Measurements from ENCODE around the gene CEACAM8. TPM values are rescaled to one million over a fixed set of nuclear protein-coding genes. Genes with fewer than 3 reads are reported as not detected.
"Not testable (repeated sequence)": the region's sequence is repeated elsewhere in the genome, so short reads cannot be mapped to it uniquely, and the experiment has no call there.

CEACAM8 gene
- polyA plus RNA-seq, 4 donors: 0.04 TPM; not detected in 3

- Histone ChIP-seq H3K4me1 (ENCODE audit: control insufficient read depth in 3 of 3, insufficient read depth in 2 of 3, low read depth in 1 of 3, low read length in 2 of 3) (no peaks in the 10 kb centered on the region), H3K9me3 (ENCODE audit: control insufficient read depth in 2 of 2, insufficient read depth in 1 of 2, low read depth in 1 of 2, low read length in 1 of 2) (peaks cover 0 to 10% of the 10 kb centered on the region in 2 donors), H3K36me3 (ENCODE audit: control insufficient read depth in 3 of 3, insufficient read depth in 2 of 3, low read depth in 1 of 3, low read length in 3 of 3) (no peaks in the 10 kb centered on the region), H3K27me3 (ENCODE audit: control insufficient read depth in 3 of 3, insufficient read depth in 3 of 3, low read length in 3 of 3) (peaks cover 0 to 2% (median 0%) of the 10 kb centered on the region in 3 donors), H3K4me3 (ENCODE audit: low read depth in 1 of 3, low read length in 3 of 3) (no peak overlapping the region), H3K27ac (ENCODE audit: low read depth in 1 of 3, low read length in 2 of 3) (no peak overlapping the region)
- DNase-seq: no peak
- FAIRE-seq: no peak
- 63 to 71% (median 65%) methylated on average over 8 of the region's 8 CpGs for WGBS, 3 donors
Measured at GRCh38 chr19:42553292-42554045, 41.3 kb downstream of the CEACAM8 start.

DNA sequence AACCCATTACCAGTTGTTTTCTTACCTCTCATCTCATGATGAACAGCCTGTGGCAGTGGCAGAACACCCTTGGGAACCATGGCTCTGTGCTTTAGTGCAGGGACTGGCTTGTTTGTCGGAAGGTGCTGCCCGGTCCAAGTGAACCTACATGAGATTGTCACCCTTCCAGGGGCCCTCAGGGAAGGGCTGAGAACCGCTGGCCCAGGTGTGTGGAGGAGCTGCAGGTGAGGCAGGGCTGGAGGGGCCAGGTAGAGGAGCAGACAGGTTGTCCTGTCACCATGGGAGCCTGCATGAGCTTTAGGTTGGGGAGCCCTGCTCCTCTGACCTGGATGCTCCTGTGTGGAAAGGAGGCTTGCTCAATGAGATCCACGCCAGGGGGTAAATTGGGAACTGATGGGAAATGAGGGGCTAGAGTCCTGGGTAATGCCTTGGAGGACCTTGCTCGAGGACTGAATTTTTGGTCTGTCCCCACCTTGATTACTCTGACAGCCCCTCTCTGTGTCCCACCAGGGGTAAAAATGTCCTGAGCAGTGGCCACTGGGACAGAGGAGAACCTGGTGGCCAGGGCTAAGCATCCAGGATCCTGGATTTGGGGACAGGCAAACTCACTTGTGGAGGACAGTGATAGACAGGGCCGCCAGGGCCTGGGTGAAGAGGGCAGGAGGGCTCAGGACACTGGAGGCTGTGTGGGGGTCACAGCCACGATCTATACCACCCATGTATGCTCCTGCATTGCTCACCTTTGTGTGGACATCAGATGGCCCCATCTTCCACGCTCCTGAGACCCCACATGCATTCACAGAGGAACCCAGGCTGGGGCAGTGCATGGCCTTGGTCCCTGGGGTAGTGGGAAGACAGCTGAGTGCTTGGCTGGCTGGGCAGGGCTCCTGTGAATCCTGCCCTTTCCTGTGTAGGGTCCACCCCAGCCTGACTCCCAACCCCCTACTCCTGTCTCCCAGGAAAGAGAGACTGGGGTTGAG lies 42.3 kb downstream of the CEACAM8 start:
- H3K4me3 ChIP-seq (ENCODE audit: low read depth in 1 of 3, low read length in 3 of 3): no peak overlapping the region
- no peak overlapping the region for H3K27ac ChIP-seq (ENCODE audit: low read depth in 1 of 3, low read length in 2 of 3)
- no peaks in the 10 kb centered on the region for H3K36me3 ChIP-seq (ENCODE audit: control insufficient read depth in 3 of 3, insufficient read depth in 2 of 3, low read depth in 1 of 3, low read length in 3 of 3)
- peaks cover 0 to 2% (median 0%) of the 10 kb centered on the region in 3 donors for H3K27me3 ChIP-seq (ENCODE audit: control insufficient read depth in 3 of 3, insufficient read depth in 3 of 3, low read length in 3 of 3)
- peaks cover 0 to 10% of the 10 kb centered on the region in 2 donors for H3K9me3 ChIP-seq (ENCODE audit: control insufficient read depth in 2 of 2, insufficient read depth in 1 of 2, low read depth in 1 of 2, low read length in 1 of 2)
- WGBS, 3 donors: 65 to 79% (median 69%) methylated on average over 8 of the region's 8 CpGs
- no peaks in the 10 kb centered on the region for H3K4me1 ChIP-seq (ENCODE audit: control insufficient read depth in 3 of 3, insufficient read depth in 2 of 3, low read depth in 1 of 3, low read length in 2 of 3)
- FAIRE-seq (no peak), DNase-seq (no peak)

DNA sequence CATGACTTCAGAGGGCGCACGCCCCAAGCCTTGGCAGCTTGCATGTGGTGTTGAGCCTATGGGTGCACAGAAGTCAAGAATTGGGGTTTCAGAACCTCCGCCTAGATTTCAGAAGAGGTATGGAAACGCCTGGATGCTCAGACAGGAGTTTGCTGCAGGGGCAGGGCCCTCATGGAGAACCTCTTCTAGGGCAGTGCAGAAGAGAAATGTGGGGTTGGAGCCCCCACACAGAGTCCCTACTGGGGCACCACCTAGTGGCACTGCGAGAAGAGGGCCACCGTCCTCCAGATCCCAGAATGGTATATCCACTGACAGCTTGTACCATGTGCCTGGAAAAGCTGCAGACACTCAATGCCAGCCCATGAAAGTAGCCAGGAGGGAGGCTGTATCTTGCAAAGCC lies 44.2 kb downstream of the CEACAM8 start:
- not testable (repeated sequence) for H3K9me3 ChIP-seq (ENCODE audit: control insufficient read depth in 2 of 2, insufficient read depth in 1 of 2, low read depth in 1 of 2, low read length in 1 of 2); DNase-seq; H3K4me1 ChIP-seq (ENCODE audit: control insufficient read depth in 3 of 3, insufficient read depth in 2 of 3, low read depth in 1 of 3, low read length in 2 of 3); FAIRE-seq; H3K4me3 ChIP-seq (ENCODE audit: low read depth in 1 of 3, low read length in 3 of 3); H3K27me3 ChIP-seq (ENCODE audit: control insufficient read depth in 3 of 3, insufficient read depth in 3 of 3, low read length in 3 of 3); H3K36me3 ChIP-seq (ENCODE audit: control insufficient read depth in 3 of 3, insufficient read depth in 2 of 3, low read depth in 1 of 3, low read length in 3 of 3); H3K27ac ChIP-seq (ENCODE audit: low read depth in 1 of 3, low read length in 2 of 3)
- WGBS, 3 donors: 88 to 95% (median 94%) methylated on average over 6 of the region's 6 CpGs

DNA sequence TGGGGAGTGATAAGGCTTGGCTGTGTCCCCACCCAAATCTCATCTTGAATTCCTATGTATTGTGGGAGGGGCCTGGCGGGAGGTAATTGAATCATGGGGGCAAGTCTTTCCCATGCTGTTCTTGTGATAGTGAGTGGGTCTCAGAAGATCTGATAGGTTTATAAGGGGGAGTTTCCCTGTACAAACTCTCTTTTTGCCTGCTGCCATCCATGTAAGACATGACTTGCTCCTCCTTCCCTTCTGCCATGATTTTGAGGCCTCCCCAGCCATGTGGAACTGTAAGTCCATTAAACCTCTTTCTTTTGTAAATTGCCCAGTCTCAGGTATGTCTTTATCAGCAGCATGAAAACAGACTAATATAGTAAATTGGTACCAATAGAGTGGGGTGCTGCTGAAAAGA lies 45.7 kb downstream of the CEACAM8 start:
- not testable (repeated sequence) for H3K27ac ChIP-seq (ENCODE audit: low read depth in 1 of 3, low read length in 2 of 3); DNase-seq; H3K36me3 ChIP-seq (ENCODE audit: control insufficient read depth in 3 of 3, insufficient read depth in 2 of 3, low read depth in 1 of 3, low read length in 3 of 3); H3K4me3 ChIP-seq (ENCODE audit: low read depth in 1 of 3, low read length in 3 of 3); H3K4me1 ChIP-seq (ENCODE audit: control insufficient read depth in 3 of 3, insufficient read depth in 2 of 3, low read depth in 1 of 3, low read length in 2 of 3); H3K9me3 ChIP-seq (ENCODE audit: control insufficient read depth in 2 of 2, insufficient read depth in 1 of 2, low read depth in 1 of 2, low read length in 1 of 2); H3K27me3 ChIP-seq (ENCODE audit: control insufficient read depth in 3 of 3, insufficient read depth in 3 of 3, low read length in 3 of 3); FAIRE-seq
- WGBS, 3 donors: 55 to 92% (median 88%) methylated on average over 1 of the region's 1 CpG

DNA sequence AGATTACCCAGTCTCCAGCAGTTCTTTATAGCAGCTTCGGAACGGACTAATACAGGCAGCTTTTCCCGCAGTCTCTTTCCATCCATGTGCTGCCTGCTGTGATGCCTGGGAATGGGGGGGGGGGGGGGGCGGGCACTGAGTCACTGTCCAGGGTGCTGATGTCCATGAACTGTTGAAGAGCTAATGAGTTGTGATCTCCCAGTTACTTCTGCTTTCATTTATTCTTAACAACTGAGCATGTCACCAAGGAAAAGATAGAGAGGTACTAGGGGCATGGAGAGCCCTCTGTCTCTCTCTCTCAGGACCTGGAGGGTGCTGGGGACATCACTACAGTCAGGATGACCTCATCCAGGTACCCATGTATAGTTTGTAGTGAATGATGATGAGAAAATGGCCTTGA lies 46.2 kb downstream of the CEACAM8 start:
- no peak overlapping the region for H3K4me3 ChIP-seq (ENCODE audit: low read depth in 1 of 3, low read length in 3 of 3)
- peaks cover 0 to 10% of the 10 kb centered on the region in 2 donors for H3K9me3 ChIP-seq (ENCODE audit: control insufficient read depth in 2 of 2, insufficient read depth in 1 of 2, low read depth in 1 of 2, low read length in 1 of 2)
- no peak overlapping the region for H3K27ac ChIP-seq (ENCODE audit: low read depth in 1 of 3, low read length in 2 of 3)
- DNase-seq: no peak
- H3K27me3 ChIP-seq (ENCODE audit: control insufficient read depth in 3 of 3, insufficient read depth in 3 of 3, low read length in 3 of 3): peaks cover 0 to 3% (median 0%) of the 10 kb centered on the region in 3 donors
- FAIRE-seq: no peak
- H3K4me1 ChIP-seq (ENCODE audit: control insufficient read depth in 3 of 3, insufficient read depth in 2 of 3, low read depth in 1 of 3, low read length in 2 of 3): no peaks in the 10 kb centered on the region
- WGBS, 3 donors: 58 to 62% (median 60%) methylated on average over 4 of the region's 4 CpGs
- no peaks in the 10 kb centered on the region for H3K36me3 ChIP-seq (ENCODE audit: control insufficient read depth in 3 of 3, insufficient read depth in 2 of 3, low read depth in 1 of 3, low read length in 3 of 3)

DNA sequence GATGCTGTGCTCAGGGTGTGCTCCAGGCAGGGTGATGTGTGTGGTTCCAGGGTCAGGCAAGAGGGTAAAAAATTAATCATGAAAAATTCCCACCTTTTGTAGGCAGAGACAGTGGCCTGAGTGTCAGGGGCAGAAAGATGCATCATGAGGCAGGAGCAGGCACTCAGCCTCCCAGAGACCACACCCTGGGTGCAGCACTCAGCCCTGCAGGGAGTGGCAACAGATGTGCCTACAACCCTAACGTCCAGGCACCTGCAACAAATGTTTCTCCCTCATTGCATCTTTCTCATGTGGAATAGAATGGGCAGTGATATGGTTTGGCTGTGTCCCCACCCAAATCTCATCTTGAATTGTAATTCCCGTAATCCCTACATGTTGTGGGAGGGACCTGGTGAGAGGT lies 46.8 kb downstream of the CEACAM8 start:
- Histone ChIP-seq H3K27ac (ENCODE audit: low read depth in 1 of 3, low read length in 2 of 3) (no peak overlapping the region), H3K36me3 (ENCODE audit: control insufficient read depth in 3 of 3, insufficient read depth in 2 of 3, low read depth in 1 of 3, low read length in 3 of 3) (no peaks in the 10 kb centered on the region), H3K9me3 (ENCODE audit: control insufficient read depth in 2 of 2, insufficient read depth in 1 of 2, low read depth in 1 of 2, low read length in 1 of 2) (peaks cover 0 to 10% of the 10 kb centered on the region in 2 donors), H3K27me3 (ENCODE audit: control insufficient read depth in 3 of 3, insufficient read depth in 3 of 3, low read length in 3 of 3) (peaks cover 0 to 3% (median 0%) of the 10 kb centered on the region in 3 donors), H3K4me1 (ENCODE audit: control insufficient read depth in 3 of 3, insufficient read depth in 2 of 3, low read depth in 1 of 3, low read length in 2 of 3) (no peaks in the 10 kb centered on the region), H3K4me3 (ENCODE audit: low read depth in 1 of 3, low read length in 3 of 3) (no peak overlapping the region)
- DNase-seq: no peak
- WGBS, 3 donors: 25 to 51% (median 46%) methylated on average over 2 of the region's 2 CpGs
- no peak for FAIRE-seq

DNA sequence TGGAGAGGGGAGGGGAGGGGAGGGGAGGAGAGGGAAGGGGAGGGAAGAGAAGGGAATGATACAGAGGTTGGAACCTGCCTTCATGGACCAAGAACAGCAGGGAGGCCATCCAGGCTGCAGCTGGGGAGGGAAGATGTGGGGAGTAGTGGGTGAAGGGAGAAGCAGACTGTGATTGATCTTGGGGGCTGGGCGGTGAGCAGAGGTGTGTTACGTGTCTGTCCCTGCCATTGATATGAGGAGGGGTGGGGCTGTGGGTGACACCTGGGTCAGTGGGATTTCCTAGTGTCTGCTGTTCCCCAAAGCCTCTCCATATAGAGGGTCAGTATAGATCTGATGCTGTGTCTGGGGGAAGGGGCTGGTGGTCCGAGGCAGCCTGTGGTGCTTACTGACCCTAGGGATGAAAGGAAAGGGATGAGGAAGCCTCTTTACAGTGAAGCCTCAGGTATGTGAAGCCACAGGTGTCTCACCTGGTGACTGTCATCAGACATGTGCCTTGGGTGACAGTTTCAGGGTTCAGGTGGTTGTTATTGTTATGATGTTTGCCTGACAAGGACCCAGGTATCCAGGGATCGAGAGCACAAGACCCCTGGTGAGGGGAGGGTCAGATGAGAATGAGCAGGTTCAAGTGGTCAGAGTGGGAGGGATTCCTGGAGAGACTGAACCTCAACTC lies 47.8 kb downstream of the CEACAM8 start:
- H3K4me3 ChIP-seq (ENCODE audit: low read depth in 1 of 3, low read length in 3 of 3): no peak overlapping the region
- no peaks in the 10 kb centered on the region for H3K4me1 ChIP-seq (ENCODE audit: control insufficient read depth in 3 of 3, insufficient read depth in 2 of 3, low read depth in 1 of 3, low read length in 2 of 3)
- FAIRE-seq (no peak), DNase-seq (no peak)
- no peaks in the 10 kb centered on the region for H3K36me3 ChIP-seq (ENCODE audit: control insufficient read depth in 3 of 3, insufficient read depth in 2 of 3, low read depth in 1 of 3, low read length in 3 of 3)
- peaks cover 0 to 10% of the 10 kb centered on the region in 2 donors for H3K9me3 ChIP-seq (ENCODE audit: control insufficient read depth in 2 of 2, insufficient read depth in 1 of 2, low read depth in 1 of 2, low read length in 1 of 2)
- peaks cover 0 to 3% (median 0%) of the 10 kb centered on the region in 3 donors for H3K27me3 ChIP-seq (ENCODE audit: control insufficient read depth in 3 of 3, insufficient read depth in 3 of 3, low read length in 3 of 3)
- 47 to 74% (median 69%) methylated on average over 4 of the region's 4 CpGs for WGBS, 3 donors
- H3K27ac ChIP-seq (ENCODE audit: low read depth in 1 of 3, low read length in 2 of 3): no peak overlapping the region

DNA sequence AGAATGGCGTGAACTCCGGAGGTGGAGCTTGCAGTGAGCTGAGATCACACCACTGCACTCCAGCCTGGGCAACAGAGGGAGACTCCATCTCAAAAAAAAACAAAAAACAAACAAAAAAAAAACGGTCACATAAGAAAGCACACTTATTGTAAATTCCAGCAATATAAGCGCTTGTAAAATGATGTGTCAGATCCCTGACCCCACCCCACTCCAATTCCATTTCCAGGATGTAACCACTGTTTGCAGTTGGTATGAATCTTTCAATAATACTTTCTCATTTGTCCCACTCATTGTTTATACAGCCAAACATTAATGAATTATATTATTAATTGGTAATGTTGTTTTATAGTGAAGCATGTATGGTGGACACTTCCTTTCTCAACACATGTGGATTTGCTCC lies 50.6 kb downstream of the CEACAM8 start:
- Histone ChIP-seq H3K36me3 (ENCODE audit: control insufficient read depth in 3 of 3, insufficient read depth in 2 of 3, low read depth in 1 of 3, low read length in 3 of 3) (no peaks in the 10 kb centered on the region), H3K4me1 (ENCODE audit: control insufficient read depth in 3 of 3, insufficient read depth in 2 of 3, low read depth in 1 of 3, low read length in 2 of 3) (no peaks in the 10 kb centered on the region), H3K4me3 (ENCODE audit: low read depth in 1 of 3, low read length in 3 of 3) (no peak overlapping the region), H3K27ac (ENCODE audit: low read depth in 1 of 3, low read length in 2 of 3) (no peak overlapping the region), H3K27me3 (ENCODE audit: control insufficient read depth in 3 of 3, insufficient read depth in 3 of 3, low read length in 3 of 3) (peaks cover 0 to 3% (median 0%) of the 10 kb centered on the region in 3 donors), H3K9me3 (ENCODE audit: control insufficient read depth in 2 of 2, insufficient read depth in 1 of 2, low read depth in 1 of 2, low read length in 1 of 2) (peaks cover 0 to 4% of the 10 kb centered on the region in 2 donors)
- no peak for FAIRE-seq
- WGBS, 3 donors: 75 to 82% (median 78%) methylated on average over 4 of the region's 4 CpGs
- no peak for DNase-seq
